ENCODE data around the gene DYNC1I1.

DNA sequence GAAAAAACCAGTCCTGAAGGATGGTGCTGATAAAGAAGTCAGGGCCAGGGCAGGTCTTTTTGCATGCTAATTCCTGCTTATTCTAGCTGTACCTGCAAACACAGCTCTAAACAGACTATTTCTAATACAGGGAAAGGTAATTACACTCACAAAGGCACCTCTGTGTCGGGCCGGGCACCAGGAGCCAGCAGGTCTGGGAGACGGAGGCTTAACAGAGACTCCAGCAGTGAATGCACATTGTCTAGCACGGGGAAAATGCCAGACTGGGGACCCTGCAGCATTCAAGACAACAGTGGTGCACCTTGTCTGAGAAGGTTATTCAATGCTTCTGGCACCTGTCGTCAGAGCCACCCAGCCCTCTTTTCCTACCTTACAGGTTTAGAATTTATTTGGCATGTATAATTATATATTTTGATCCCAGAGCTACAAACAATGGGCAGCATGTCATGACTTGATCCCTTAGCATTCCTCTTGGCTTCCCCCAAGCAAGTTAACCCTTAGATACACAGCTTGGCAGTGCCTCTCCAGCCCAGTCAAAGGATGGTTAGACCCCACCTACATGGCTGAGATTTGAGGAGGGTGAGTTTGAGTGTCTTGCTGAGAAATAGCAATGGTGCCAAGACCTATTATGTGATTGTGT lies 364.4 kb downstream of the DYNC1I1 start:
- no peak for TF ChIP-seq GATA2 (IDR thresholded peaks at IDR 0.05; ENCODE audit: low read depth, low read length)
- no peak for TF ChIP-seq GATA3 (IDR thresholded peaks at IDR 0.05; ENCODE audit: low read depth, low read length)
